Lung (tissue), 12 donors: ENCODE data around the gene TAB3. TPM values are rescaled to one million over a fixed set of nuclear protein-coding genes. Genes with fewer than 3 reads are reported as not detected.

Source experiments
- ATAC-seq: fragments of 200-7000 bp; cut with Tn5 transposase; one replicate; pipeline ENCODE4 v1.9.1; 2020; ENCODE audit warnings: moderate number of reproducible peaks; ENCODE audit not compliant: insufficient read depth, low FRiP score
- DNase-seq, 3 donors: peaks; one replicate each; pipeline ENCODE4 v3.0.0-alpha.2; 2013 to 2017
- H3K27ac ChIP-seq, 2 donors: one replicate each; pipeline ENCODE4 v1.5.1; 2013; ENCODE audit warnings: mild to moderate bottlenecking in 2 of 2, moderate library complexity in 2 of 2, control low read depth in 1 of 2, inconsistent platforms in 1 of 2, low read depth in 1 of 2, low read length in 1 of 2
- H3K27me3 ChIP-seq, 3 donors: one replicate each; pipeline ENCODE4 v1.5.1; 2013; ENCODE audit warnings: low read length in 2 of 3; ENCODE audit not compliant: control insufficient read depth in 3 of 3, insufficient read depth in 3 of 3
- H3K36me3 ChIP-seq, 4 donors: one replicate each; pipeline ENCODE4 v1.5.1; 2013; ENCODE audit warnings: low read length in 4 of 4, mild to moderate bottlenecking in 1 of 4, moderate library complexity in 1 of 4; ENCODE audit not compliant: control insufficient read depth in 4 of 4, insufficient read depth in 4 of 4
- H3K4me1 ChIP-seq, 5 donors: one replicate each; pipeline ENCODE4 v1.5.1; 2013; ENCODE audit warnings: low read length in 5 of 5, mild to moderate bottlenecking in 2 of 5, moderate library complexity in 1 of 5; ENCODE audit not compliant: control insufficient read depth in 5 of 5, insufficient read depth in 5 of 5
- H3K4me3 ChIP-seq: one replicate; pipeline ENCODE4 v1.5.1; 2013; ENCODE audit warnings: mild to moderate bottlenecking, control low read depth, moderate library complexity
- H3K9ac ChIP-seq, 2 donors: one replicate each; pipeline ENCODE4 v1.5.1; 2013; ENCODE audit warnings: low read length in 2 of 2, control low read depth in 1 of 2; ENCODE audit not compliant: insufficient read depth in 1 of 2
- H3K9me3 ChIP-seq, 4 donors: one replicate each; pipeline ENCODE4 v1.5.1; 2013; ENCODE audit warnings: low read length in 3 of 4, mild to moderate bottlenecking in 1 of 4, moderate library complexity in 1 of 4; ENCODE audit not compliant: control insufficient read depth in 4 of 4, insufficient read depth in 3 of 4
- CTCF ChIP-seq: IDR thresholded peaks from 2 replicates; pipeline ENCODE4 v1.5.1; 2012; ENCODE audit warnings: mild to moderate bottlenecking; ENCODE audit errors: control extremely low read depth, extremely low read depth
- WGBS, 2 donors: extraction: QIAGEN DNeasy Blood & Tissue Kit; methylation state at CpG; one replicate each; pipeline ENCODE4 v1.1.7; 2013; 5-methylcytosine and 5-hydroxymethylcytosine counted together
- polyA plus RNA-seq, 2 donors: library from polyadenylated mRNA; stranded (reverse); fragments of 200-250 nt; gene quantifications; one replicate each; pipeline ENCODE4 v1.2.1, GENCODE V29; 2013
- total RNA-seq, 2 donors: library from RNA; depleted of rRNA in 1 of 2; stranded (reverse); fragments of >200 nt in 1 of 2; gene quantifications; one replicate each; pipeline ENCODE4 v1.2.1, GENCODE V29; 2014 to 2021
- donor health status: control.
- donor health status: control.
- donor health status: Bipolar disorder and iron deficiency.
- donor health status: healthy.
- donor health status: DM: yes; HTN: yes; CAD: no.

TAB3 gene
- total and polyA plus RNA-seq, 4 donors: 7.6 to 24.8 (median 13.8) TPM

DNA sequence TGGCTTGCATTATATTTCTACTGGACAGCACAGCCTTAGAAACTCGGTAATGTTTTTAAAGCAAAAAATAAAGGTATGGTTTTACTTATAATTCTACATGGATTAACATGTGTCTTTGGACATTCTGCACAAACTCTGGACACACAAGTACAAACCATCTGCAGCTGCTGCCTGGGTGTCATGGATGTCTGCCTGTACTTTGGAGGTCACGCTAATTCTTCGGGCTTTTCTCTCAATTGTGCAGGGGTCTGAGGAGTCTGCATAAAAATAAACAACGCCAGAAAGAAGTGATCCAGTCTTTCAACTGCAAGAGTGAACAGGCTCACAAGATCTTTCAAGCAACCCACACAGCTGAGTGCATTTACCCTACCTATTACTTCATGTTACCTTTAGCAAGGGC is 55.2 kb downstream of the TAB3 start:
- ATAC-seq: no peak
- DNase-seq: no peak
- Histone ChIP-seq H3K27ac (no peak overlapping the region), H3K9ac (no peak overlapping the region), H3K4me1 (no peaks in the 10 kb centered on the region), H3K36me3 (peaks cover 0 to 6% (median 4%) of the 10 kb centered on the region in 4 donors), H3K4me3 (no peak overlapping the region), H3K27me3 (no peaks in the 10 kb centered on the region), H3K9me3 (peaks cover 0 to 1% (median 0%) of the 10 kb centered on the region in 4 donors)
- TF ChIP-seq CTCF: no peak
- 90 to 100% methylated on average over 4 of the region's 4 CpGs for WGBS, 2 donors

GRCh38 chrX:30831082-30831481 is 58.0 kb downstream of the TAB3 start:
- Histone ChIP-seq H3K27me3 (peaks cover 0 to 2% (median 0%) of the 10 kb centered on the region in 3 donors), H3K9ac (no peak overlapping the region), H3K27ac (no peak overlapping the region), H3K4me1 (no peaks in the 10 kb centered on the region), H3K4me3 (no peak overlapping the region), H3K9me3 (no peaks in the 10 kb centered on the region), H3K36me3 (peaks cover 0 to 3% (median 0%) of the 10 kb centered on the region in 4 donors)
- 66 to 81% methylated on average over 10 of the region's 10 CpGs for WGBS, 2 donors
- DNase-seq: no peak
- no peak for TF ChIP-seq CTCF
- no peak for ATAC-seq

GRCh38 chrX:30830326-30830943 is 58.6 kb downstream of the TAB3 start:
- Histone ChIP-seq H3K9me3 (no peaks in the 10 kb centered on the region), H3K4me3 (no peak overlapping the region), H3K9ac (no peak overlapping the region), H3K4me1 (no peaks in the 10 kb centered on the region), H3K36me3 (peaks cover 0 to 3% (median 0%) of the 10 kb centered on the region in 4 donors), H3K27me3 (peaks cover 0 to 3% (median 0%) of the 10 kb centered on the region in 3 donors), H3K27ac (no peak overlapping the region)
- no peak for TF ChIP-seq CTCF
- WGBS, 2 donors: 87 to 91% methylated on average over 3 of the region's 3 CpGs
- DNase-seq (peak in 1 of 3 donors; percentile 4), ATAC-seq (no peak)

DNA sequence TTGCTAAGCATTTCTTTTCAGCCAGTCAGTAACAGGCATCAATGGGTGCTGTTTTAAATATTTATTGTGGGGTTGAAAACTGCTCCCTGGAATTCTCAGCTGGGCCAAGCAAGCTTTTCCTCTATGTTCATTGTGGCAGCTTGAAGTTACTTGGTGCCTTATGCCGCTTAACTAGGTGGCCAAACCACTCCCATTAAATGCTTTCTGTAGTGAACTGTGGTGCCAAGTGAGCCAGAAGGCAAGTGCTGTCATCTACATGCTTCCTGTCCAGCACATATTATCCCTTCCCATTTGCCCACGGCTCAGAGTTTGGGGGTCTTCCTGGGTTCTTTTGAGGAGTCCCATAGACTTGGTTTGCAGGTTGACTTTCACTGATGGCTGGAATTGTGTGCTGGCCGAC is 64.8 kb downstream of the TAB3 start:
- no peak overlapping the region for H3K27ac ChIP-seq
- no peak overlapping the region for H3K9ac ChIP-seq
- H3K27me3 ChIP-seq: peaks cover 0 to 3% (median 3%) of the 10 kb centered on the region in 3 donors
- WGBS, 2 donors: 65 to 73% methylated on average over 3 of the region's 3 CpGs
- no peaks in the 10 kb centered on the region for H3K36me3 ChIP-seq
- DNase-seq (no peak), ATAC-seq (no peak)
- peaks cover 0 to 2% (median 0%) of the 10 kb centered on the region in 5 donors for H3K4me1 ChIP-seq
- H3K9me3 ChIP-seq: peaks cover 0 to 2% (median 0%) of the 10 kb centered on the region in 4 donors
- H3K4me3 ChIP-seq: no peak overlapping the region
- no peak for TF ChIP-seq CTCF
